Left ventricle myocardium inferior (tissue), 1 donor: ENCODE data around the gene RNU6-1. TPM values are rescaled to one million over a fixed set of nuclear protein-coding genes. Genes with fewer than 3 reads are reported as not detected.

ENCODE experiments used
- DNase-seq: peaks from one replicate; pipeline ENCODE4 v3.0.0-alpha.2; 2020
- H3K27ac ChIP-seq: fragments of 200-600 bp; replicated peaks from 2 replicates; pipeline ENCODE4 v1.8.0; 2021
- H3K27me3 ChIP-seq: fragments of 200-600 bp; 2 replicates; pipeline ENCODE4 v1.8.0; 2021; ENCODE audit warnings: low read depth
- H3K36me3 ChIP-seq: fragments of 200-600 bp; 2 replicates; pipeline ENCODE4 v1.8.0; 2021
- H3K4me1 ChIP-seq: fragments of 200-600 bp; 2 replicates; pipeline ENCODE4 v1.8.0; 2021
- H3K4me3 ChIP-seq: fragments of 200-600 bp; 2 replicates; pipeline ENCODE4 v1.8.0; 2021; ENCODE audit warnings: mild to moderate bottlenecking, moderate library complexity
- H3K9me3 ChIP-seq: fragments of 200-600 bp; replicated peaks from 2 replicates; pipeline ENCODE4 v1.8.0; 2021
- intact Hi-C: fragments of 100-400 bp; cut with micrococcal nuclease; formaldehyde crosslinking; loops from one replicate; pipeline ENCODE4 v1.11.0; 2022
- total RNA-seq: library from RNA; stranded (reverse); fragmentation: NEBNext Ultra II Directional; extraction: Animal tissue kit (Norgen Biotek cat#: 25700); gene quantifications from one replicate; pipeline ENCODE4 v1.2.1, GENCODE V29; 2021
- TF ChIP-seq, protein P1 (sequence below): fragments of 200-600 bp; IDR thresholded peaks from 2 replicates; pipeline ENCODE4 v1.8.0; 2021; ENCODE audit warnings: antibody characterized with exemption, mild to moderate bottlenecking, borderline replicate concordance
- donor health status: DM: no; HTN: yes; CAD: no; lungs with severe emphysema.

Gene RNU6-1
- total RNA-seq, 1 donor from 2014 or later: not detected

DNA sequence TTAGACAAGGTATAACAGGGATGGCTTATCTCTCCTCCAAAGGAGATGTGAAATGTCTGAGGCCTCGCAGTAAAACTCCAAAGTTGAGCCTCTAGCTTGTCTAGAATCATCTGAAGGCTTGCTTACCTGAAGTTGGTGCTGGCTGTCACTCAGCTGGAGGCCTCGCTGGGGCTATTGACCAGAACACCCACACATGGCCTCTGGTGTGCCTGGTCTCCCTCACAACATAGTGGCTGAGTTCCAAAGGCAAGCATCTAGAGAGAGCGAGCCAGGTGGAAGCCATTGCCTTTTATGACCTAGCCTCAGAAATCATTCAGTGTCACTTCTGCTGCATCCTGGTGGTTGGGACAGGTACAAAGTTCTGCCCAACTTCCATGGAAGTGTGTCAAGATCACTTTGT lies 17.4 kb upstream of the RNU6-1 start:
- H3K9me3 ChIP-seq: no peaks in the 10 kb centered on the region
- no peak for DNase-seq
- no peak overlapping the region for H3K4me3 ChIP-seq
- H3K36me3 ChIP-seq: no peaks in the 10 kb centered on the region
- no peaks in the 10 kb centered on the region for H3K4me1 ChIP-seq
- H3K27me3 ChIP-seq: no peaks in the 10 kb centered on the region
- TF ChIP-seq, protein P1, sequence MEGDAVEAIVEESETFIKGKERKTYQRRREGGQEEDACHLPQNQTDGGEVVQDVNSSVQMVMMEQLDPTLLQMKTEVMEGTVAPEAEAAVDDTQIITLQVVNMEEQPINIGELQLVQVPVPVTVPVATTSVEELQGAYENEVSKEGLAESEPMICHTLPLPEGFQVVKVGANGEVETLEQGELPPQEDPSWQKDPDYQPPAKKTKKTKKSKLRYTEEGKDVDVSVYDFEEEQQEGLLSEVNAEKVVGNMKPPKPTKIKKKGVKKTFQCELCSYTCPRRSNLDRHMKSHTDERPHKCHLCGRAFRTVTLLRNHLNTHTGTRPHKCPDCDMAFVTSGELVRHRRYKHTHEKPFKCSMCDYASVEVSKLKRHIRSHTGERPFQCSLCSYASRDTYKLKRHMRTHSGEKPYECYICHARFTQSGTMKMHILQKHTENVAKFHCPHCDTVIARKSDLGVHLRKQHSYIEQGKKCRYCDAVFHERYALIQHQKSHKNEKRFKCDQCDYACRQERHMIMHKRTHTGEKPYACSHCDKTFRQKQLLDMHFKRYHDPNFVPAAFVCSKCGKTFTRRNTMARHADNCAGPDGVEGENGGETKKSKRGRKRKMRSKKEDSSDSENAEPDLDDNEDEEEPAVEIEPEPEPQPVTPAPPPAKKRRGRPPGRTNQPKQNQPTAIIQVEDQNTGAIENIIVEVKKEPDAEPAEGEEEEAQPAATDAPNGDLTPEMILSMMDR: no peak
- intact Hi-C loops: no loop called here
- H3K27ac ChIP-seq: no peak overlapping the region

DNA sequence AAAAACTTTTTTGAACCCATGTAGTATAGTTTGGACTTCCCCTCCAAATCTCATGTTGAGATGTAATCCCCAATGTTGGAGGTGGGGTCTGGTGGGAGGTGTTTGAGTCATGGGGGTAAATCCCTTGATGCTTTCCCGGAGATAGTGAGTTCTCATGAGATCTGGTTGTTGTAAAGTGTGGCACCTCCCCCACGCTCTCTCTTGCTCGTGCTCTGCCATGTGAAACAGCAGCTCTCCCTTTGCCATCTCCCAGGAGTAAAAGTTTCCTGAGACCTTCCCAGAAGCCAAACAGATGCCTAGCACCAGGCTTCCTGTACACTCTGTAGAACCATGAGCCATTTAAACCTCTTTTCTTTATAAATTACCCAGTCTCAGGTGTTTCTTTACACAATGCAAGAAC lies 16.0 kb upstream of the RNU6-1 start:
- Histone ChIP-seq H3K9me3 (no peaks in the 10 kb centered on the region), H3K4me3 (no peak overlapping the region), H3K4me1 (no peaks in the 10 kb centered on the region), H3K36me3 (no peaks in the 10 kb centered on the region), H3K27me3 (no peaks in the 10 kb centered on the region), H3K27ac (no peak overlapping the region)
- DNase-seq: no peak
- intact Hi-C loops: no loop called here
- TF ChIP-seq, protein P1: no peak

DNA sequence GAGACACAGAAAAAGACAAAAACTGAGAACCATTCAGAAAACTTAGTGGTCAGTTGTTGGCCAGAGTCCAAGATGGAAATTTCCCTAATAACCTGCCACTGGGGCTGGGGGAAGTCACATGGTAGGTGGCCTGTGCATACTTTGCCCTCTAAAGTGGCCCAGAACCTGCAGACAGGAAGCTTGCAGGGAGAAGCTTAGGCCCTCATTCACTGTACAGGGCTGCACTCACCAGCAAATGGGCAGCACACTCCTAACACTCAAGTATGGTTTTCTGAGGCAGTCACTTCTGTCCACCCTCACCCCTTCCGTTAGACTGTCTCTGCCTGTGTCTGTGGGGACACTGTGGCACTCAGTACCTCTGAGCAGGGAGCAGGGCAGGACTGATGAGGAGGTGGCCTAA lies 14.5 kb upstream of the RNU6-1 start:
- TF ChIP-seq, protein P1: no peak

DNA sequence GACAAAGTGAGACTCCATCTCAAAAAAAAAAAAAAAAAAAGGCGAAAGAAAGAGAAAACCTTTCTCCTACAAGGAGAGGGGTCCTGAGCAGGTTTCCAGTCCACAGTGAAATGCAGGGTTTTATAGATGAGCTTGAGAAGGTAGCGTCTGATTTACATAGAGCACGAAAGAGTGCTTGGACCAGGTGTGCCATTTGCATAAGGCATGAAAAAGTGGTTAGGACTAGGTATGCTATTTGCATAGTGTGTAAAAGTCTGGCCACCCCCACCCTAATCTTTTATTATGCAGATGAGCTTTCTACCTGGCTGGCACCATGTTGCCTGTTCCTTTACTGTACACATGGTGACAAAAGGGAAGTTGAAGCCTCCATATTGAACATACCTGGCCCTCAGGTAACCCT lies 13.6 kb upstream of the RNU6-1 start:
- TF ChIP-seq, protein P1: no peak
- DNase-seq: no peak
- H3K9me3 ChIP-seq: no peaks in the 10 kb centered on the region

More for the DNA sequence above, 14.5 kb upstream of the RNU6-1 start:
- Histone ChIP-seq H3K27me3 (no peaks in the 10 kb centered on the region), H3K27ac (no peak overlapping the region), H3K4me3 (no peak overlapping the region), H3K4me1 (no peaks in the 10 kb centered on the region), H3K36me3 (no peaks in the 10 kb centered on the region), H3K9me3 (no peaks in the 10 kb centered on the region)
- intact Hi-C loops: no loop called here
- DNase-seq: no peak

DNA sequence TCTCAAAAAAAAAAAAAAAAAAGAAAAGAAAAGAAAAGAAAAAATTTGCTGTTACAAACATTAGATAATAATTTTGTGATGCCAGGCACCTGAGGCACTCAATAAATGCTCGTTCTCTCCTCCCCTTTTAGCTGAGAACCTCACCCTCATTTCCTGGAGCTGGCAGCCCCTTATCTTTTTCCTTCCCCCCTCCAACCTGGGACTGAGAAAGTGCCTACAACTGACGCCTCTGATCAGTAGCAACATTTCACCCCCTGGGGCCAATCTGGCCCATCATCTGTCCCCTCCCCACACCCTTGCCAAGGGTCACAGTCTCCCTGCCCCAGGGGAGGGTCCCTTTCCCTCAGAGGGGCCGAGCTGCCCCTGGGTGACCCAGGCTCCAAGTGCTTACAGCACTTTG lies 12.6 kb upstream of the RNU6-1 start:
- no peak overlapping the region for H3K27ac ChIP-seq
- H3K4me1 ChIP-seq: no peaks in the 10 kb centered on the region
- H3K27me3 ChIP-seq: no peaks in the 10 kb centered on the region
- H3K36me3 ChIP-seq: no peaks in the 10 kb centered on the region
- H3K4me3 ChIP-seq: no peak overlapping the region
- no peaks in the 10 kb centered on the region for H3K9me3 ChIP-seq
- intact Hi-C loops: no loop called here
- TF ChIP-seq, protein P1: no peak
- no peak for DNase-seq

More for the DNA sequence above, 13.6 kb upstream of the RNU6-1 start:
- H3K27ac ChIP-seq: no peak overlapping the region
- intact Hi-C loops: no loop called here
- no peaks in the 10 kb centered on the region for H3K27me3 ChIP-seq
- H3K4me3 ChIP-seq: no peak overlapping the region
- no peaks in the 10 kb centered on the region for H3K36me3 ChIP-seq
- no peaks in the 10 kb centered on the region for H3K4me1 ChIP-seq
